ENCODE measurements around the gene UCN.
A peak's percentile ranks its signal among the peaks of the same experiment; 100 is the strongest.
"Not testable (repeated sequence)": the region's sequence is repeated elsewhere in the genome, so short reads cannot be mapped to it uniquely, and the experiment has no call there.

The UCN gene

DNA sequence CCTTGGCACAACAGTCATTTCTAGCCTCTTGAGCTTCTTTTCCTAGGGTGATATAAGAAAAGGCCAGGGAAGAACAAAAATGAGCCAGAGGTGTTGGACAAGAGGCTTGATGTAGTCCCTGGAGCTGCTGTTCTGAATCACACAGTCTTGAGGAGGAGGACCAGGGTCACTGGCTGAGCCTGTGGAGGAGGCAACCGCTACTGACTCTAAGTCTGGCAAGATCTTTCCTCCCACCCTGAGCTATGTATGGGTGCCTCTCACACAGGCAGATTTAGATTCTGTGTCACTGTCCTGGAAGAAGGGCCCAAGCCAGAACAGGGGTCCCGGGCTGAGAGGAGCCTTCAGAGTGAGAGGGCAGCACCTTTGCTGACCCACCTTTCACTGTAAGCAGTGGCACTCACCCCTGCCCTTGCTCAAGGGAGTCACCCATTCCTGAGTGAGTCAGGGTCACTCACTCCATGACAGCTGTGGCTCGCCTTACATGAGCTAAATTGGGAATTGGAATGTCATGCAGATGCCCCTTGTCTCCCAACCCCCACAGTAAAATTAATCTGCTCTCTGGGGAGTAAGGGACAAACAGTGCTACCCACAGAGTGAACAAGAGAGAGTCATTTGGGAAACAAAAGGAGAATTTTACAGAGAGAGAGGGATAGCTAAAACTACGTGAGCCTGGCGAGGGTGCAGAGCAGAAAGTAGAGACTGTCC, 26.2 kb downstream of the UCN start, which contains the start of gene TRIM54:
Gene TRIM54, plus strand, starts transcription at position 575 of the 705 bp plus-strand sequence. CDS start 303 bp downstream, outside the sequence.
- DNase-seq, result no peak

- no peak for DNase-seq
Measured at GRCh38 chr2:27281442-27281841, 26.8 kb downstream of the UCN start.

DNA sequence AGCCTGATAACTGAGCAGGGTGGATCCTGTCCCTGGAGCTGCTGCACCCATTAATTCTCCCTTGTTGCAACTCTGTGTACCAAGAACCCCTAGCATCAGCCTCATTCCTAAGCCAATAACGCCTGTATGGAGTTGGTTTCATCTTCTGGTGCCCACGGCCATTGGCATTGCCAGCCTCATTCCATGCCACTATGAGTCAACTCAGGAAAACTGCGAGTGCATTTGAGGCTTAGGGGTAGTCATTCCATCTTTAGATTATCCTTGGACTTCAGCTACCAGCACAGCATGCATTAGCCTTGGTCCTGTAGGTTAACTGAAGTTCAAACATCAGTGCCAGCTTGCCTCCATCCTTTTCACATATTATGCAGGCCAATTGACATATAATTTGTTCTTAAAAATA, 27.4 kb downstream of the UCN start:
- no peak for DNase-seq

- no peak for DNase-seq
Measured at GRCh38 chr2:27278010-27278409, 30.2 kb downstream of the UCN start.

DNA sequence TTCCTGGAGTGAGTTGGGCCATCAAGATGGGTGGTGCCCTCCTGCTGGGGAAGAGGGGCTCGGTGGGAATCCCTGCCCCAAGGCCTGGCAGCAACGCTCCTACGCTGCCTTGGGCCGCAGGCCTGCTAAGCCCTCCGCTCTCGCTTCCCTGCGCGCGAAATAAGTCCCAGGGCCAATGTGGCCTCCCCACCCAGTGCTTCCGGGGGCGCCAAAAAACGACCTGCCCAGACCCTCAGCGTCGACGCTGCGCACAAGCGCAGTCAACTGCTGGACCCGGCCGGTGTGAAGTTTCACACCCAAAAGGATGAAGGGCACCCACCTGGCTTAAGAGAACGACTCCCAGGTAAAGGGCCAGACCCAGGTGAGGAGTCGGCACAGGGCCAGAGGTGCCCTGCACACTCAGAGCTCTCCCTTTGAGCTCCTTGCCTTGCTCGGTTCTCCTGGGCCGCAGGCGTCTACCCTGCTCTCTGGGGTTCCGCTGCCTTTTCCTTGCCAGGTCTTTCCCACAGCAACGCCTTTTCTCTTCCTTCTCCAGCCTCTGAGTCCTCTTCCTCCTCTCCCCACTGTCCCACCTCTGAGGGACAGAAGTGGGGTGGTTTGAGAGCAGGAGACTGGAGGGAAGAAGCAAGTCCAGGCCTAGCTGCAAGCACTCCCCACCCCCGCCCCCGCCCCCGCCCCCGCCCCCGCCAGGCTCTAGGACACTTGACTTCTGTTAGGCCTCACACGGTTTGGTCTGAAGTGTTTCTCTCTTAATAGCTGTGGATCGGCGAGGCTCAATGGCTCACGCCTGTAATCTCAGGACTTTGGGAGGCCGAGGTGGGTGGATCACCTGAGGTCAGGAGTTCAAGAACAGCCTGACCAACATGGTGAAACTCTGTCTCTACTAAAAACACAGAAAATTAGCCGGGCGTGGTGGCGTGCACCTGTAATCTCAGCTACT, 32.8 kb downstream of the UCN start, which contains the start of gene DNAJC5G:
Gene DNAJC5G, plus strand, starts transcription at position 223 of the 940 bp plus-strand sequence. CDS start 1,296 bp downstream, outside the sequence.
- no peak for DNase-seq

DNA sequence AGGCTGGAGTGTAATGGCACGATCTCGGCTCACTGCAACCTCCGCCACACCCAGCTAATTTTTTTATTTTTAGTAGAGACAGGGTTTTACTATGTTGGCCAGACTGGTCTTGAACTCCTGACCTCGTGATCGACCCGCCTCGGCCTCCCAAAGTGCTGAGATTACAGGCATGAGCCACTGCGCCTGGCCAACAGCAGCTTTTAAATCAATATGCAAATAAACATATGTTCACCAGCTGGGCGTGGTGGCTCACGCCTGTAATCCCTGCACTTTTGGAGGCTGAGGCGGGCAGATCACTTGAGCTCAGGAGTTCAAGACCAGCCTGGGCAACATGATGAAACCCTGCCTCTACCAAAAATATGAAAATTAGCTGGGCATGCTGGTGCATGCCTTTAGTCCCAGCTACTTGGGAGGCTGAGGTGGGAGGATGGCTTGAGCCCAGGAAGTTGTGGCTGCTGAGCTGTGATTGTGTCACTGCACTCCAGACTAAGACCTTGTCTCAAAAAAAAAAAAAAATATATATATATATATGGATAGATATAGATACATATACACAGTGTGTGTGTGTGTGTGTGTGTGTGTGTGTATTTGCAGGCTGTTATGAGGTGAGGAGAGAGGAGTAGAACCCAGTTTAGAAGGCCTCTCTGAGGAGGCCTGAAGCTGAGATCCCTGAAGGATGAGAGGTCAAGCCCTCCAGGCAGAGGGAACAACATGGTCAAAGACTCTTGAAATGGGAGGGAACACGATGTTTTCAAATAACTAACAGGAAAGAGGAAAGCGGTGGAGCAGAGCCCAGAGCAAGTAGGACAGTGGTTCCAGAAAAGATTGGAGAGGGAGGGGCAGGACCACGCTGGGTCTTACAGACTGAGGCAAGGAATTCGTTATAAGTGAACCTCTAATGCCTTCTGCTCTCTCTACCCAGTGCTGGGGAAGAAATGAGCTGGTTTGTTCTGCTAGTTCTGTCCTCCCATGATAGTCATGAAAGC, 35.4 kb downstream of the UCN start:
- DNase-seq, result not testable (repeated sequence)

- no peak for DNase-seq
Measured at GRCh38 chr2:27271631-27272340, 36.5 kb downstream of the UCN start.

GRCh38 chr2:27270670-27271069, 37.6 kb downstream of the UCN start:
- DNase-seq, result no peak

DNA sequence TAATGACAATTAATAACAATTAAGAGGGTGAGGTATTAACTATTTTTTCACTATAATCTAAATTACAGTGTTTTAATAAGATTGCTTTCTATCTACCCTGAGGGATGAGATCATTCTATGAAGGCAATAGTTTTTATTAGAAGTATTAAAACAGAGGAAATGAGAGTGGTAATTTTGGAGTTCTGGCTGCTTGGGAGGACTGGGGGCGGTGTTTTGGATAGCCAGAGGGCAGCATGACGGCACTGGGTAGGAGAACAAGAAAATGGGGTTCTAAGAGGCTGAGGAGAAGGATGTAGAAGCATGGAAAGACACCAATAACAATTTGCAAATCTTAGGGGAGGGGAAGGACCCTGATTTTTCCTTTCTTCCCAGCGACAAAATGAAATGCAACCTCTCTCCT, 38.1 kb downstream of the UCN start:
- no peak for DNase-seq

GRCh38 chr2:27268296-27268695, 39.9 kb downstream of the UCN start:
- not testable (repeated sequence) for DNase-seq

- DNase-seq, result no peak
Measured at GRCh38 chr2:27265536-27265870, 42.7 kb downstream of the UCN start.

DNA sequence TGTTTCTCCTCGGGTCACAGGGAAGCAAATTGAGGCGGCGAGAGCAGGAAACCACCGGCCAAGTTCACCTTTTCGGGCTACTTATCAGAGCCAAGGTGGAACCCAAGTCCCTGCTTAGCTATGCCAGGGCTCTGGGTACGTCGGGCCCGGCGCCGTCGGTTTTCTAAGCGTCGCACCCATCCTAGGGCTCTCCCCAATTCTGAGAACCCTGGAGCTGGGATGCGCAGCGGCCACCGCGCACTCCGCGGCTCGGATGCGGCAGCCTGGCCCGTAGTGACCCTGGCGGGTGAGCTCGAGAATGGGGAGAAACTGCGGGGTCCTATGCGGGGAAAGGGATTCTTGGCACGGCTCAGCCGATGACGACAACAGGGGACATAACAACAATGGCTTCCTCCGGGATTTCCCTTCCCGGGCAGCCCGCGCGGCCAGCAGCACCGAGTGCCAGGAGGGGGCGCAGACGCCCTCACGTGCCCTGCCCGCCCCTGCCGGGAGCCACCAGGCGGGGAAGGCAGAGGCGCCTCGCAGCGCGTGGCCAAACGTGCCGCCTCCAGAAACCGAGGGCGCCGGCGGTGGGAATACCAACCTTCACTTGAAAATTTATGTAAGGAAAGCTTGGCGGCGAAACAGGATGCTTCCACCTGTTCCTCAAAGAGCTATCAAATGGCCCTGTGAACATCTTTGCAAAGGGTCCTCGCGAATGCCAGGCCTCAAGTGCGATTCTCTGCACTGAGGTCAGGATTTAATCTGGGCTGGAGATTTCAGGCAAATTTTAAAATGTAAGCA, 43.3 kb downstream of the UCN start:
- DNase-seq, result peak; percentile 82

GRCh38 chr2:27264253-27264752, 43.9 kb downstream of the UCN start:
- no peak for DNase-seq

DNA sequence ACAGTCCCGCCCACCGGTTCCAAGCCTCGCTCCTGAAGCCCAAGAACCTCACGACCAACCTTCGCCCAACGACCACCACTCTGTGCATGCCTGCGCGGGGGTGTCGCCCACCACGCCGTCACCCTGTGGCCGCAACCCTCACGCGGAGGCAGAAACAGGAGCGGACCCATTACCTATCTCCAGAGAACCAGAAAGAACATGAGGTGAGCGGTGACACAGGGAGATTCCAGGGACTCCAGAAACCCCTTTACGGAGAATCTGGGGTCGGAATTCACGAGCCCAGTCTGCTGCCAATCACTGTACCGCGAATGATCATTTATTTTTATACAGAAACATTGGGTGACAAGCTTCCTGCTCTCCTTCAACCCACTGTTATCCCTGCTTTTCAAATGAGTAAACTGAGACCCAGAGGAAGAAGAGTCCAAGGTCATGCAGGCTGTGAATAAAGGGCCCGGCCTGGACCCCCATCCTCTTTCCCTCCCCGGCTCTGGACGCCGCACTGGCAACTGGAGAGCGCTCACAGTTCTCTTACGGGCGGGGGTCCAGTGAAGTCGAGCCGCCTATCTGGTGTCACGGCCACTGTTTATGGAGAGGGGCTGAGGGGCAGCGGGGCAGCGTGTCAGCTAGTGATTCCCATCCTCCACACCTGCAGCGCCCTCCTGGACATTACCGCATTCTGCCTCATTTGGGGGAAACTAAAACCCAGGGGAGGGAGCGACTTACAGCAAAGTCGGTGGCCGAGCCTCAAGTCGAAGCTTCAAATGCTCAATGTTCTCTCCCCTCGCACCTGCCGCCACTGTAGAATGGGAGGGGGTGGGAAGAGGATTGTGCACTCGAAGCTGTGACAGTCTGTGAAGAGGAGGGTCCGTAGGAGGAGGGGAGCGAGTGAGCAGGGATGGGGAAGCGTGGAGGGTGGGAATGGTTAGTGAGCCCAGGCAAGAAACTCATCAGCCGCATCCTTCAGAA, 44.7 kb downstream of the UCN start:
- no peak for DNase-seq

DNA sequence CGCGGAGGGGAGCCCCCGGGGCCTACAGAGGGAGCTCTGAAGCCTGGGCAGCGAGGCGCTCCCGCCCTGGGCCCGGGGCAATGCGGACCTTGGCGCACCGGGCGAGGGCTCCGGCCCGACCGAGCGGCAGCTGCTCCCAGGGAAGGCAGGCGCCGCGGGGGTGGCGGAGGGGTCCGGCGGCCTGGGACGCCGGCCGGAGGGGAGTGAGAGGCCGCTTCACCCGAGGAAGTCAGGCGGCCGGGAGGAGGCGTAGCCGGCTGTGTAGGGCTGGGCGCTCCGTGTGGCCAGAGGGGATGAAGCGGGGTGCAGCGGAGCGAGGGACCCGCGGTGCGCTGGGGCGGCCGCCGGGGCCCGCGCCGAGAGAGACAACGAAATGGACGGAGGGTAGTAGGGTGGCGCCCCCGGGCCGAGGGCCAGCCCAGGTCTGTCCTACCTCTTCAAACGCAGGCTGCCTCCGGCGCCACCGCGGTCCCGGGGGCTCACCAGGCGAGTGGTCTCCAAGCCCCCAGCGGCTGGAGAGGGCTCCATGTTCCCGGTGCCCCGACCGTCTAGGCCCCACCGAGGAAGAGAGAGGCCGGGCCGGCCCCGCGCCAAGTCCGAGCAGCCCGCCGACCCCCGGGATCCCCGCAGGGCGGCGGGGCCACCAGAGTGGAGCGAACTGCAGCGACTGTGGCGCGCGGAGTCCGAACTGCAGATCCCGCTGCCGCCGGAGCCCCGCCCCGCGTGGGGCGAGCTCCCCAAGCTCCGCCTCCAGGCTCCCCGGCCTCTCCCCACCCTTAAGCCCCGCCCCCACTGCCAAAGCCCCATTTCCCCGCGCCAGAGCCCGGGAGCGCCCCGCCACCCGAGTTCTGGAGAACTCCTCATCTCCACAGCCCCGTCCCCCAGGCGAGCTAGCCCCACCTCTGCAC, 45.6 kb downstream of the UCN start, which contains the start of gene SLC30A3:
Gene SLC30A3, minus strand, starts transcription at position 669 of the 908 bp plus-strand sequence. Its CDS starts 141 bp downstream, at position 528.
- DNase-seq, result peak; percentile 83

GRCh38 chr2:27261926-27262298, 46.3 kb downstream of the UCN start:
- DNase-seq, result no peak

DNA sequence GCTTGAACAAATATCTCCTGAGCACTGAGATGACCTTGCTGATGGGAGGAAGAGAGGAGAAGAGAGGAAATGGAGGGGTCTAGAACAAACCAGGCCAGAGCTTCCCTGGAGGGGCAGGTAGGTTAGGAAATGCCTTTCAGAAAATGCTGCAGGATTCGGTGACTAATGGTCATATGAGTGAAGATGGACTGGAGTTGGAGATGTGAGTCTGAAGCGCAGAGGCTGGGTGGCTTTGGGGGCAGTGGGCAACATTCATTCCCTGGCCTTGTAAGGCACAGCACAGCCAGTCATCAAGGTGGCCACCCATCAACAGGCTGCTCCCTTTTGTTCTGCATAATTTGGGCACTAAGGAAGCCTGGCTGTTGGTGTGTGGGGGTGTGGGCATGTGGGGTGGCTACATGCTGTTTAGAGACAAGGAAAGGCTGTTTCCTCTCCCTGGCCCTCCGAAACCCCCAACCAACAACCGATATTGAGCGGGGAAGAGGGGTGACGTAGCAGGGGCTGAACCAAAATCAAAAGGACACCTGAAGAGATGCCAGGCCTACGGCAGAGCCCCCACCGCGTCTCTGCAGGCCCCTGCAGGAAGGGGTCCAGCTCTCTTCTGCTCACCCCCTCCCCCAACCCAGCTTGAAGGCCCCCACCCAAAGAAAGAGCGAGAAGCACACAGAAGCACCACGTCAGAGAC, 46.9 kb downstream of the UCN start:
- no peak for DNase-seq

- no peak for DNase-seq
Measured at GRCh38 chr2:27258051-27258450, 50.2 kb downstream of the UCN start.

All from hematopoietic multipotent progenitor cell treated with erythropoietin and hydrocortisone succinate and interleukin-3 and kit ligand, for 4 days (in vitro differentiated cells).